Stimulated activated CD4-positive, alpha-beta T cell treated with anti-CD3 and anti-CD28 coated beads, Interleukin-1b, Interleukin-23, amount 100 ng/mL, for 4 hours (primary cell): ENCODE results near the gene ZNF708.
"Not testable (repeated sequence)": the region's sequence is repeated elsewhere in the genome, so short reads cannot be mapped to it uniquely, and the experiment has no call there.

Source experiments
- DNase-seq, 2 donors: peaks; one replicate each; pipeline ENCODE4 v3.0.0-alpha.2; 2020; ENCODE audit warnings: low read depth in 2 of 2

Gene ZNF708

DNA sequence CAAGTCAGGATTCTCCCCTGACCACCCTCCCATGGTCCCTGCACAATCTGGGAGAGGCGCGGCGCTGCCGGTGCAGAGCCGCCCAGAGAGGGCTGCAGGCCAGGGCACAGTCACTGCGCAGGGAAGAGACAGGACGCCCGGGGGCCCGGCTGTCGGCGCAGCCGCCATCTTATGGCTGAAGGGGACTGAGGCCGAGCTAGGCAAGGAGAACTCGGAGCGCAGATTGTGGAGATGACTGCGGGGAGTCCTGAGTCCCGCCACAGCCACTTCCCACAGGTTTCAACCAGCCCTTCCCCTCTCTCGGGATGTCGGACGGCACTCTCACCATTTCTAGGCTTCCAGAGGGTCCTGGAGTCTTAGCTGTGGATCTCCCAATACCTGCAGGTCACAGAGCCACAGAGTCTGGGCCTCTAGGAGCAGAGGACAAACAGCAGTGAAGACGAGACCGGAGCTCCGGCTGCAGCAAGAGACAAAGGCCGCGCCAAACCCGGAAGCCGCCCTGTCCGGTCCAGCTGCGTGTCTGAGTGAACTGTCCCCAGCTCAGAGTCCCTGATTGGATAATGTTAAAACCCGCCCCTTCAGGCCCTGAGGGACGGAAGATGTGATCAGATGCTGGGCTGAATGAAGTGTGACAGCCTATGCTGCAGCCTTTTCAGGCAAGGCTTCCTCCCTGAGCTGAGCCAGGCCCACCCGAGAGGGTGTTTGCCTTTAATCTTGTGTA is at the start of gene ZNF708:
TSS of gene ZNF708 (minus strand) at position 526 of the 721 bp plus-strand sequence. CDS start at position 328, 198 bp downstream.
- peak; percentile 52 to 58 for DNase-seq

DNA sequence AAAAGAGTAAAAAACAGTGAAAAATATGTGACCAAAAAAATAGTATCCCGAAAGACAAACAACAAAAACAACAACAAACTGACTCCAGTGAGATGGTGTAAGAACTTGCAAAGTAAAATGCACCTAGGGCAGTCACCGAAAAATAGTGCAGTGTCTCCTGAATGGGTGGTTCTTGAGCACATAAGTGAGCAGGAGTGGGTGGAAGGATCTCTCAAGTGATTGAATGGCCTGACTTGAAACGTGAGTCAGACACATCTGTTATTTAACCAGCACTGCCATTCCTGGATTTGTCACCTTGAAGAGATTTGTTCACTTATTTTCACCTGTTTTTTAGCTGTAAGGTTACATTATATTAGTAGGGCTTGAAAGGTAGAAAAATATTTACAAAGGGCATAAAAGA is 33.1 kb upstream of the ZNF708 start:
- no peak for DNase-seq

DNA sequence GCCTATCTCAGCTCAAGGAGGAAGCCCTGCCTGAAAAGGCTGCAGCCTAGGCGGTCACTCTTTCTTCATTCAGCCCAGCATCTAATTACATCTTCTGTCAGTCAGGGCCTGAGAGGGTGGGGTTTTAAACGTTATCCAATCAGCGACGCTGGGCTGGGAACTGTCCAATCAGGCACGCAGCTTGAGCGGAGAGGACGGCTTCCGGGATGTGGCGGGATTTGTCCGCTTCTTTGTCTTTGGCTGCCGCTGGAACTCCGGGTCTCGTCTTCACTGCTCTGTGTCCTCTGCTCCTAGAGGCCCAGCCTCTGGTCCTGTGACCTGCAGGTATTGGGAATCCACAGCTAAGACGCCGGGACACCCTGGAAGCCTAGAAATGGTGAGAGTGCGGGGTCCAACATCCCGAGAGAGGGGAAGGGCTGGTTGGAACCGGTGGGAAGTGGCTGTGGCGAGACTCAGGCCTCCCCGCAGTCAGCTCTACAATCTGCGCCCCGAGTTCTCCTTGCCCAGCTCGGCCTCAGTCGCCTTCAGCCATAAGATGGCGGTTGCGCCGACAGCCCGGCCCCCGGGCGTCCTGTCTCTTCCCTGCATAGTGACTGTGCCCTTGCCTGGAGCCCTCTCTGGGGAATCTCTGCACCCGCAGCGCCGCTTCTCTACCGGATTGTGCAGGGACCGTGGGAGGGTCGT is 29.7 kb upstream of the ZNF708 start, which contains the start of gene ZNF738:
TSS of gene ZNF738 (plus strand) at position 233 of the 684 bp plus-strand sequence. CDS start at position 374, 141 bp downstream.
- peak; percentile 62 to 71 for DNase-seq

DNA sequence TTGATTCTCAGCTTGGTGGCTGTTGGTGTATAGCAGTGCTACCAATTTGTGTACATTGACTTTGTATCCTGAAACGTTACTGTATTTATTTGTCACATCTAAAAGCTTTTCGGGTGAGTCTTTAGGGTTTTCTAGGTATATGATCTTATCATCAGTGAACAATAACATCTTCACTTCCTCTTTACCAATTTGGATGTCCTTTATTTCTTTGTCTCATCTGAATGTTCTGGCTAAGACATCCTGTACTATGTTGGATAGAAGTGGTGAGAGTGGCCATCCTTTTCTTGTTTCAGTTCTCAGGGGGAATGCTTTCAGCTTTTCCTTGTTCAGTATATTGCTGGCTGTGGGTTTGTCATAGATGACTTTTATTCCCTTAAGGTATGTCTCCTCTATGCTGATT is 23.6 kb upstream of the ZNF708 start:
- no peak for DNase-seq

DNA sequence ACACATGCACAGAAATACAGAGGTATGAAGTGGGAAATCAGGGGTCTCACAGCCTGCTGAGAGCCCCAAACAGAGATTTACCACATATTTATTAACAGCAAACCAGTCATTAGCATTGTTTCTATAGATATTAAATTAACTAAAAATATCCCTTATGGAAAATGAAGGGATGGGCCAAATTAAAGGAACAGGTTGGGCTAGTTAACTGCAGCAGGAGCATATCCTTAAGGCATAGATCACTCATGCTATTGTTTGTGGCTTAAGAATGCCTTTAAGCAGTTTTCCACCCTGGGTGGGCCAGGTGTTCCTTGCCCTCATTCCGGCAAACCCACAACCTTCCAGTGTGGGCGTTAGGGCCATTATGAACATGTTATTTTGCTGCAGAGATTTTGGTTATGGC is 15.6 kb upstream of the ZNF708 start:
- DNase-seq: not testable (repeated sequence)

DNA sequence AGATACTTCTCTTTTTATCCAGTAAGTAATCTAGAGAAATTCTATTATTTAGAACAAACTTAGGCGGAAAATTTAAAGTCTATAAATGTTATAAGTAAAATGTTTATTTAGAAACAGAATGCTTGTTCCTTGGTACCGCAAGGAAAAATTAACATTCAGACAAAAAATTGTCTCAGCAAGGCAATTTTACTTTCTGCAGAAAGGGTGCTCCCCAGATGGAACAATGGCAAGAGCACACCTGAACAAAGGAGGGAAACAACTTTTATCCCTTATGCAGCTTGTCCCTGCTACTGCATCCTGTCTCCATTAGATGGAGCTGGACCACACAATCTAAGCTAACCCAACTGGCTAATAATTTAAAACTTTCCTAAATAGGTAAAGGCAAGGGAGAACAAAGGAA is 6.5 kb upstream of the ZNF708 start:
- DNase-seq: no peak

DNA sequence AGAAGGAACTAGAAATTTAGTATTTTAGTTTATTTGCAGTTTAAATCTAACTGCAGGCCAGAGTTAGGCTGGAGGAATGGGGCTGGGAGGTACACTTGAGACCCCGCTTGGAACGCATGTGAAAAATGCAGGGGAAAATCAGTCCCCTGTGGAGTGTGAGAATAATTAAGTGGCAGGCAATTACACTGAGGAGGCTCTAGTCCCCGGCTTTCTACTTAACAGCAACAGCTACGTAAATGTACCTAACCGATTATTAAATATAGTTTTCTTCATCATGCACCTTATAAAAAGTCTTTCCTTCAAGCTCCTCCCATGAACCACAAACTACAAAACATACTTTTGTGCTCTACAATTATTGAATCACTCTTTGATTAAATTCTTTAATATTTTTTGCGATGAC is 804 bp downstream of the ZNF708 start:
- DNase-seq: no peak

DNA sequence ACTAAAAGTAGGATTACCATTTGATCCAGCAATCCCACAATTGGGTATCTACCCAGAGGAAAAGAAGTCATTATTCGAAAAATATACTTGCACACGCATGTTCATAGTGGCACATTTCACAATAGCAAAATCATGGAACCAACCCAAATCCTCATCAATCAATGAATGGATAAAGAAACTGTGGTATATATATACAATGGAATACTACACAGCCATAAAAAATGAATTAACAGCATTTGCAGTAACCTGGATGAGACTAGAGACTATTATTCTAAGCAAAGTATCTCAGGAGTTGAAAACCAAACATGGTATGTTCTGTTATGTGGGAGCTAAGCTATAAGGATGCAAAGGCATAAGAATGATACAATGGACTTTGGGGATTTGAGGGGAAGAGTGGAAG is 3.0 kb downstream of the ZNF708 start:
- DNase-seq: no peak

DNA sequence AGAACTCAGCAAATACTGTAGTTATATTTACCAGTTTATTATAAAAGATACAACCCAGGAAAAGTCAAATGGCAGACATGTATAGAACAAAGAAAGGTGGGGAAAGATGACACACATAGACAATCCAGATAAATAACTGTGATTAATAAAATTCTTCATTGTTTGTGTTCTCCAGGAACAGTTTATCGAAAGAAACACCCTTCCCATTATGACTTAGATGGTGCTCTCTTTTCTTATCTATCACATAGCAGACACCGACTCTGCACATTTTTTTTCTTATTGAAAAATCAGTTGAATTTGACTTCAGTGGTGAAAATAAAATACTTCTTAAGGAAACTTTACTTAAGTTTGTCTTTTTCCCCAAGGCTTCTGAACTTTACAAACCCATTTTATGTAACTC is 6.2 kb downstream of the ZNF708 start:
- DNase-seq: no peak

DNA sequence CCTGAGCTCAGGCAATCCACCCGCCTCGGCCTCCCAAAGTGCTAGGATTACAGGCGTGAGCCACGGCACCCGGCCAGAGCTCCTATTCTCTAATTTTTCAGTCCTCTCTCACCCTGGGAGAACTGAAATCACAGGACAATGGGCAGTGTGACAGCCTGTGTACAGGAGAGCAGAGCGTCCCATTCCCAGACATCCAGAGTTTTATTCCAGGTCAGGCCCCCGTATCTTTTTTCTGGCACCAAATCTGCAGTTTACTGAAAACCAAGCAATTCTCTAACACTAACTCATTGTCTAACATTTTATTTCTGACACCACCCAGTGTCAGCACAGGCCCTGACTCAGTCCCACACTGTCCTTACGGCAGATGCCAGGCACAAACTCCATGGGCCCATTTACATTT is 6.7 kb downstream of the ZNF708 start:
- no peak for DNase-seq

DNA sequence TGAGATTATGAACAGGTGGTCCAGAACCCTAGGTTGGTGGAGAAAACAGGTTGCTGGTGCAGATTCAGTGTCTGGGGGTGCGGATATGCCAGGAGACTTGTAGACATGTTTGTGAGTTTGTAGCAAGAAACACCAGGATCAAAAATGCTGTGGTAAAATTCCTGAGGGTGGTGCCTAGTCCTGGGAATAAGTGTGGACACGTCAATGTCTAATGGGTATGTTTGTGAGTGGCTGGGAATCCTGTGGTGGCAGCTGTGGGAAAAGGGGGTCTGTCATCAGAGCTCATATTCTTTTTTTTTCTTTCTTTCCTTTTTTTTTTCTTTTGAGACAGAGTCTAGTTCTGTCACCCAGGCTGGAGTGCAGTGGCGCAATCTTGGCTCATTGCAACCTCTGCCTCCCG is 7.2 kb downstream of the ZNF708 start:
- no peak for DNase-seq

DNA sequence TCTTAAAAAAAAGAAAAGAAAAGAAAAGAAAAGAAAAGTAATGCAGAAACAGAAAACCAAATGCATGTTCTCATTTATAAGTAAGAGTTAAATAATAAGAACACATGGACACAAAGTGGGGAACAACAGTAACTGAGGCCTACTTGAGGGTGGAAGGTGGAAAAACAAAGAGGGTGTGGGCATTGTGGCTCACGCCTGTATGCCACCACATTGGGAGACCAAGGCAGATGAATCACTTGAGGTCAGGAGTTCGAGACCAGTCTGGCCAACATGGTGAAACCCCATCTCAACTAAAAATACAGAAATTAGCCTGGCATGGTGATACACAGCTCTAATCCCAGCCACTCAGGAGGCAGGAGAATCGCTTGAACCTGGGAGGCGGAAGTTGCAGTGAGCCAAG is 8.1 kb downstream of the ZNF708 start:
- DNase-seq: no peak

DNA sequence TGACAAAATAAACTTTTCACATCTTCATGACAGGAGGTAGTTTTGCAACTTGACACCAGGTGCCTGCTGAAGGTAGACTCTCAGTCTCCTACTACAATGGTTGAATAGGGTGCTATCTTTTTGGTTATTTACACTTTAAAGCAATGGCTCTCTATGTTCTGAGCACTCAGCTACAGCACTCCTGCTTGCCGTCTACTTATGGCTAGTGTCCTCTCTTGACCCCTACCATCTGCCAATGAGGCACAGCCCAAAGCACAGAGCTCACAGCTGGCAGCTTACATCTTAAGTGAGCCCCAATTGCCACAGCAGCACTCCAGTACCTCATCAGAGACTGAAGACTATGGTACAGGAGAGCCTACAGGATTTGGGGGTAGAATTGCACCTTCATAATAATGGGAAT is 11.4 kb downstream of the ZNF708 start:
- no peak for DNase-seq

DNA sequence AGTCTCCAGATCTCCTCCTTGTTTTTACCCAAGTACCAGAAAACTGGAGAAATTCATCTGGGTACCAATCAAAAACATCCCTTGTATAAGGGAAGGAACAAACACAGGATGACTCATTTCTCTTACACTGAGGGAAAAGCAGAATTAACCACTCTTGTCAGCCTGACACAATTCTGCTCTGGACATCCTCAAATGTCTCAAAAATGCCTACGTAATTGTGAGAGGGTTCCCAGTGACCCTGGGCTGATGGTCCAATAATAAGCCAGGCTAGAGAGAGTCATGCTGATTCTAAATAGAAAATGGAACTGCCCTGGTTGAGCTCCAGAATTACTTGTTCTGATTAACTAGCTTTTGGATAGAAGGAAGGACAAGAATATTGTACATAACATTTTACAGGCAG is 14.5 kb downstream of the ZNF708 start:
- no peak for DNase-seq

DNA sequence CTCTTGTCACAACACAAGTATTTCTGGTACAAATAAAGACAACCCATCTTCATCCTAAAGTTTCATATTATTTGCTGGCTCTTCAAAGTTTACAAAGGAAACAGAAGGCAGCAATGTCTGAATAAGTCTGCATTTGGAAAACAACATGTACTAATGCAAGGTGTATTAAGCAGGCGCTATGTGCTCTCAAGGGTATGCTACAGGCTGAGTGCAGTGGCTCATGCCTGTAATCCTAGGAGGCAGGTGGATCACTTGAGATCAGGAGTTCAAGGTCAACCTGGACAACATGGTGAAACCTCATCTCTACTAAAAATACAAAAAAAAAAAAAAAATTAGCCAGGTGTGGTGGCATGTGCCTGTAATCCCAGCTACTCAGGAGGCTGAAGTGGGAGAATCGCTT is 16.4 kb downstream of the ZNF708 start:
- not testable (repeated sequence) for DNase-seq

DNA sequence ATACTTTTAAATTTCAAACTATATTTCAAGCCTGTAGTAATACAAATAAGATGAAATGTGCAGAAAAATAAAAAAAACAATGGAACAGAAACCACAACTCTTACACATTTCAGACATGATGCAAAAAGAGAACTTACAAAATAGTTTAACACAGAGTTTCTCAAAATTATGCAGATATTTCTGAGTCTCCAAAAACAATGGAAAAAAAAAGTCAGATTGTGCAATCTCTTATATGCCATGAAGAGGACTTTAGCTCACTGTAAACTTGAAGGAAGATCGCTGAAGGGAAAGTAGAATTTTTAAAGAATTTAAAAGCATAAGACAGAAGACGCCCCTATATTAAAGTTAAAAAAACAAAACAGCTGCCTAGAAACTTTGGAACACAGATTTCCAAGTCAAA is 20.4 kb downstream of the ZNF708 start:
- DNase-seq: no peak

DNA sequence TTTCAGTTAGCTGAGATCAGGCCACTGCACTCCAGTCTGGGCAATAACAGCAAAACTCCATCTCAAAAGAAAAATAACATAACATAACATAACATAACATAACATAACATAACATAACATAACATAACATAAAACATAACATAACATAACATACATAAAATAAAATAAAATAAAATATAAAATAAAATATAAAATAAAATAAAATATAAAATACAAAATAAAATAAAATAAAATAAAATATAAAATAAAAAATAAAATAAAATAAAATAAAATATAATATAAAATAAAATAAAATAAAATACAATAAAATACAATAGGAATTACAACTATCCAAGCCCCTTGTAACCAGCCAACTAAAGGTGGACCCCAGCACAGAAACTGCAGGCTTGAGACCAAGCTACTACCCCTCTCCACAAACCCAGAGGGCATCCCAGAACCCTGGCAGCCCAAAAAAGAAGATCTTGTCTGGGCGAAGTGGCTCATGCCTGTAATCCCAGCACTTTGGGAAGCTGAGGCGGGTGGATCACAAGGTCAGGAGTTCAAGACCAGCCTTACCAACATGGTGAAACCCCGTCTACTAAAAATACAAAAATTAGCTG is 22.2 kb downstream of the ZNF708 start:
- not testable (repeated sequence) for DNase-seq

DNA sequence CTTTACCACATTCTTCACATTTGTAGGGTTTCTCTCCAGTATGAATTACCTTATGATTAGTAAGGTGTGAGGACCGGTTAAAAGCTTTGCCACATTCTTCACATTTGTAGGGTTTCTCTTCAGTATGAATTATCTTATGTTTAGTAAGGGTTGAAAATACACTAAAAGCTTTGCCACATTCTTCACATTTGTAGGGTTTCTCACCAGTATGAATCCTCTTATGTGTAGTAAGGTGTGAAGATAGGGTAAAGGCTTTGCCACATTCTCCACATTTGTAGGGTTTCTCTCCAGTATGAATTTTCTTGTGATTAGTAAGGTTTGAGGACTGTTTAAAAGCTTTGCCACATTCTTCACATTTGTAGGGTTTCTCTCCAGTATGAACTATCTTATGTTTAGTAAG is 35.4 kb downstream of the ZNF708 start:
- DNase-seq: not testable (repeated sequence)

DNA sequence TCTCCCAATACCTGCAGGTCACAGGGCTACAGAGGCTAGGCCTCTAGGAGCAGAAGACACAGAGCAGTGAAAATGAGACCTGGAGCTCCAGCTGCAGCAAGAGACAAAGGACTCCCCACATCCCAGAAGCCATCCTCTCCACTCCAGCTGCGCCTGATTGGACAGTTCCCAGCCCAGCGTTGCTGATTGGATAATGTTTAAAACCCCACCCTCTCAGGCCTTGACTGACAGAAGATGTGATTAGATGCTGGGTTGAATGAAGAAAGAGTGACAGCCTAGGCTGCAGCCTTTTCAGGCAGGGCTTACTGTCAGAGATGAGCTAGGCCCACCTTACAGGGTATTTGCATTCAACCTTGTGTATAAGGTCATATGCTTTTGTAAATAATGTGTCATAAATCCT is 59.4 kb downstream of the ZNF708 start:
- no peak for DNase-seq

DNA sequence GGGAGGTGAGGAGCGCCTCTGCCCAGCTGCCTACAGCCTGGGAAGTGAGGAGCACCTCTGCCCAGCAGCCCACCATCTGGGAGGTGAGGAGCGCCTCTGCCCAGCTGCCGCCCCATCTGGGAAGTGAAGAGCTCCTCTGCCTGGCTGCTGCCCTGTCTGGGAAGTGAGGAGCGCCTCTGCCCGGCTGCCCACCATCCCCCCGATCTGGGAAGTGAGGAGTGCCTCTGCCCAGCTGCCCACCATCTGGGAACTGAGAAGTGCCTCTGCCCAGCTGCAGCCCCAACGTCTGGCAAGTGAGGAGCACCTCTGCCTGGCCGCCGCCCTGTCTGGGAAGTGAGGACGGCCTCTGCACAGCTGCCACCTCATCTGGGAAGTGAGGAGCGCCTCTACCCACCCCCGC is 64.3 kb downstream of the ZNF708 start:
- DNase-seq: no peak

DNA sequence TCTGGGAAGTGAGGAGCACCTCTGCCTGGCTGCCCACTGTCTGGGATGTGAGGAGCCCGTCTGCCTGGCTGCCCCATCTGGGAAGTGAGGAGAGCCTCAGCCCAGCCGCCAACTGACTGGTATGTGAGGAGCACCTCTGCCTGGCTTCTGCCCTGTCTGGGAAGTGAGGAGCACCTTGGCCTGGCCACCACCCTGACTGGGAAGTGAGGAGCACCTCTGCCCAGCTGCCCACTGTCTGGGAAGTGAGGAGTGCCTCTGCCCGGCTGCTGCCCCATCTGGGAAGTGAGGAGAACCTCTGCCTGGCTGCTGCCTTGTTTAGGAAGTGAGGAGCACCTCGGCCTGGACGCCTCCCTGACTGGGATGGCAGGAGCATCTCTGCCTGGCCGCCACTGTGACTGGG is 64.8 kb downstream of the ZNF708 start:
- no peak for DNase-seq

DNA sequence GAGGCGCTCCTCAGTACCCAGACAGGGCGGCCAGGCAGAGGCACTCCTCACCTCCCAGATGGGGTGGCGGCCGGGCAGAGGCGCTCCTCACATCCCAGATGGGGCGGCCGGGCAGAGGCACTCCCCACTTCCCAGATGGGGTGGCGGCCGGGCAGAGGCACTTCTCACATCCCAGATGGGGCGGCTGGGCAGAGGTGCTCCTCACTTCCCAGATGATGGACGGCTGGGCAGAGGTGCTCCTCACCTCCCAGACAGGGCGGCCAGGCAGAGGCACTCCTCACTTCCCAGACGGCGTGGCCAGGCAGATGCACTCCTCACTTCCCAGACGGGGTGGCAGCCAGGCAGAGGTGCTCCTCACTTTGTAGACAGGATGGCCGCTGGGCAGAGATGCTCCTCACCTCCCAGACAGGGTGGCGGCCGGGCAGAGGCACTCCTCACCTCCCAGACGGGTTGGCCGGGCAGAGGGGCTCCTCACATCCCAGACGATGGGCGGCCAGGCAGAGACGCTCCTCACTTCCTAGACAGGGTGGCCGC is 68.3 kb downstream of the ZNF708 start:
- DNase-seq: not testable (repeated sequence)
